Measurements from ENCODE around the gene SPINK4. TPM values are rescaled to one million over a fixed set of nuclear protein-coding genes. Genes with fewer than 3 reads are reported as not detected.

SPINK4 gene
- total and polyA plus RNA-seq, 4 donors, result 0.70 TPM; not detected in 3

- no peaks in the 10 kb centered on the region for H3K9me3 ChIP-seq (ENCODE audit: control insufficient read depth in 4 of 4, low read length in 3 of 4)
- no peak for TF ChIP-seq RXRA (IDR thresholded peaks at IDR 0.05)
- no peak for TF ChIP-seq HNF4A (conservative IDR thresholded peaks at IDR 0.05)
- TF ChIP-seq SP1 (IDR thresholded peaks at IDR 0.05), result no peak
- no peak for TF ChIP-seq JUND (IDR thresholded peaks at IDR 0.05)
- TF ChIP-seq FOXA1 (IDR thresholded peaks at IDR 0.05), result no peak
- no peak for TF ChIP-seq REST (IDR thresholded peaks at IDR 0.05)
- no peak for TF ChIP-seq ZBTB33 (IDR thresholded peaks at IDR 0.05)
- TF ChIP-seq YY1 (IDR thresholded peaks at IDR 0.05), result no peak
- TF ChIP-seq ATF3 (IDR thresholded peaks at IDR 0.05), result no peak
- TF ChIP-seq NR2F2 (IDR thresholded peaks at IDR 0.05), result no peak
- no peak for TF ChIP-seq HNF4G (IDR thresholded peaks at IDR 0.05)
- TF ChIP-seq RAD21 (IDR thresholded peaks at IDR 0.05), result no peak
- no peak for TF ChIP-seq TAF1 (conservative IDR thresholded peaks at IDR 0.05)
- TF ChIP-seq CTCF (IDR thresholded peaks at IDR 0.05; ENCODE audit: low read depth, low read length, missing input control), result no peak
- H3K36me3 ChIP-seq (ENCODE audit: control insufficient read depth in 4 of 4, insufficient read depth in 3 of 4, low read depth in 1 of 4, low read length in 3 of 4), result no peaks in the 10 kb centered on the region
- 80% methylated on average over 4 of the region's 4 CpGs for WGBS
- no peak for DNase-seq (ENCODE audit: low spot score)
- H3K4me3 ChIP-seq (ENCODE audit: low read depth in 1 of 3, low read length in 3 of 3), result no peak overlapping the region
- H3K27me3 ChIP-seq (ENCODE audit: control insufficient read depth in 4 of 4, insufficient read depth in 4 of 4, low read length in 3 of 4), result no peaks in the 10 kb centered on the region
- H3K27ac ChIP-seq (ENCODE audit: low read depth in 1 of 2, low read length in 2 of 2), result no peak overlapping the region
- no peak overlapping the region for H3K9ac ChIP-seq (ENCODE audit: low read depth in 1 of 2, low read length in 2 of 2)
- H3K4me1 ChIP-seq (ENCODE audit: control insufficient read depth in 4 of 4, insufficient read depth in 4 of 4, low read length in 3 of 4), result no peaks in the 10 kb centered on the region
Measured at GRCh38 chr9:33210006-33210715, 29.8 kb upstream of the SPINK4 start.

GRCh38 chr9:33211695-33212393 lies 28.1 kb upstream of the SPINK4 start:
- no peak overlapping the region for H3K4me3 ChIP-seq (ENCODE audit: low read depth in 1 of 3, low read length in 3 of 3)
- H3K27ac ChIP-seq (ENCODE audit: low read depth in 1 of 2, low read length in 2 of 2), result no peak overlapping the region
- H3K27me3 ChIP-seq (ENCODE audit: control insufficient read depth in 4 of 4, insufficient read depth in 4 of 4, low read length in 3 of 4), result no peaks in the 10 kb centered on the region
- DNase-seq (ENCODE audit: low spot score), result no peak
- no peaks in the 10 kb centered on the region for H3K9me3 ChIP-seq (ENCODE audit: control insufficient read depth in 4 of 4, low read length in 3 of 4)
- H3K36me3 ChIP-seq (ENCODE audit: control insufficient read depth in 4 of 4, insufficient read depth in 3 of 4, low read depth in 1 of 4, low read length in 3 of 4), result no peaks in the 10 kb centered on the region
- H3K4me1 ChIP-seq (ENCODE audit: control insufficient read depth in 4 of 4, insufficient read depth in 4 of 4, low read length in 3 of 4), result no peaks in the 10 kb centered on the region
- H3K9ac ChIP-seq (ENCODE audit: low read depth in 1 of 2, low read length in 2 of 2), result no peak overlapping the region
- 75% methylated on average over 3 of the region's 3 CpGs for WGBS
- TF ChIP-seq EGR1 (IDR thresholded peaks at IDR 0.05; ENCODE audit: low read depth in 2 of 2), result no peak
- TF ChIP-seq ZBTB33 (IDR thresholded peaks at IDR 0.05), result no peak
- no peak for TF ChIP-seq YY1 (IDR thresholded peaks at IDR 0.05)
- TF ChIP-seq ATF3 (IDR thresholded peaks at IDR 0.05), result no peak
- TF ChIP-seq REST (IDR thresholded peaks at IDR 0.05), result no peak
- TF ChIP-seq FOXA2 (IDR thresholded peaks at IDR 0.05), result no peak
- no peak for TF ChIP-seq HNF4A (conservative IDR thresholded peaks at IDR 0.05)
- TF ChIP-seq NR2F2 (IDR thresholded peaks at IDR 0.05), result no peak
- no peak for TF ChIP-seq RAD21 (IDR thresholded peaks at IDR 0.05)
